PC-3 (cell line): Measurements from ENCODE around the gene TRIM61.

ENCODE experiments used
- EZH2 ChIP-seq: fragments of 300-600 bp; sonication (generic); IDR thresholded peaks from one replicate; pipeline ENCODE4 v1.6.1; 2017; ENCODE audit warnings: antibody characterized with exemption, mild to moderate bottlenecking, low read length; ENCODE audit not compliant: unreplicated experiment
- EZH2phosphoT487 ChIP-seq: fragments of 300-600 bp; sonication (generic); IDR thresholded peaks from 2 replicates; pipeline ENCODE4 v1.6.1; 2018; ENCODE audit warnings: mild to moderate bottlenecking, antibody characterized with exemption, low read length, borderline replicate concordance
- TF ChIP-seq, protein P1 (sequence below): fragments of 300-600 bp; sonication (generic); conservative IDR thresholded peaks from 2 replicates; pipeline ENCODE4 v1.5.1; 2017; ENCODE audit warnings: antibody characterized with exemption, low read depth, mild to moderate bottlenecking, low read length

DNA sequence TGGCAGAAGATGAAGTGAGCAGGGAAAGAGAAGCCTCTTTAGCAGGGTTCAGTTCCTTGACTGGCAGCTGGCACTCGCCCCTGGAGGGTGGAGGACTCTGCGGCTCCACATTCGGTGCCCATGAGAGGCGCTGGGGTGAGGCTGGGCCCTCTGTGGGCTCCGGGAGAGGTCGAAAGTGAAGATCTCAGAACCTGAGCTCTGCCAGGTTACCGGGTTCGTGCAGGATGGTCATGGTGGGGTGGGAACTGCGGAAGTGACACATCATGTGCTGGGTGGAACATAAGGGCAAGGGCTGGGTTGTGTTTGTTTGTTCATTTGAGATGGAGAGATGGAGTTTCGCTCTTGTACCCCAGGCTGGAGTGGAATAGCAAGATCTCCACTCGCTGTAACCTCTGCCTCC is 44.2 kb downstream of the TRIM61 start:
- TF ChIP-seq, protein P1, sequence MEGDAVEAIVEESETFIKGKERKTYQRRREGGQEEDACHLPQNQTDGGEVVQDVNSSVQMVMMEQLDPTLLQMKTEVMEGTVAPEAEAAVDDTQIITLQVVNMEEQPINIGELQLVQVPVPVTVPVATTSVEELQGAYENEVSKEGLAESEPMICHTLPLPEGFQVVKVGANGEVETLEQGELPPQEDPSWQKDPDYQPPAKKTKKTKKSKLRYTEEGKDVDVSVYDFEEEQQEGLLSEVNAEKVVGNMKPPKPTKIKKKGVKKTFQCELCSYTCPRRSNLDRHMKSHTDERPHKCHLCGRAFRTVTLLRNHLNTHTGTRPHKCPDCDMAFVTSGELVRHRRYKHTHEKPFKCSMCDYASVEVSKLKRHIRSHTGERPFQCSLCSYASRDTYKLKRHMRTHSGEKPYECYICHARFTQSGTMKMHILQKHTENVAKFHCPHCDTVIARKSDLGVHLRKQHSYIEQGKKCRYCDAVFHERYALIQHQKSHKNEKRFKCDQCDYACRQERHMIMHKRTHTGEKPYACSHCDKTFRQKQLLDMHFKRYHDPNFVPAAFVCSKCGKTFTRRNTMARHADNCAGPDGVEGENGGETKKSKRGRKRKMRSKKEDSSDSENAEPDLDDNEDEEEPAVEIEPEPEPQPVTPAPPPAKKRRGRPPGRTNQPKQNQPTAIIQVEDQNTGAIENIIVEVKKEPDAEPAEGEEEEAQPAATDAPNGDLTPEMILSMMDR = no peak
- TF ChIP-seq EZH2phosphoT487 (no peak), EZH2 (no peak)
